AG04450 (cell line): Measurements from ENCODE around the gene CFAP20DC. TPM values are rescaled to one million over a fixed set of nuclear protein-coding genes. Genes with fewer than 3 reads are reported as not detected.
"Not testable (repeated sequence)": the region's sequence is repeated elsewhere in the genome, so short reads cannot be mapped to it uniquely, and the experiment has no call there.

Source experiments
- CTCF ChIA-PET: fragments of 300-600, 350-600 bp; formaldehyde crosslinking; extraction: SDS; loops from one replicate; lab custom pipeline; 2022; ENCODE audit warnings: antibody characterized with exemption, inconsistent platforms; lab: Charles Lee
- POLR2A ChIA-PET: fragments of 350-600 bp; formaldehyde crosslinking; extraction: SDS; loops from one replicate; lab custom pipeline; 2021; ENCODE audit warnings: antibody characterized with exemption, inconsistent platforms; lab: Yijun Ruan, JAX
- DNase-seq: peaks from one replicate; pipeline ENCODE4 v3.0.0-alpha.2; 2011; ENCODE audit warnings: low read depth, low spot score
- H3K27ac ChIP-seq: one replicate; pipeline ENCODE4 v1.5.1; 2012; ENCODE audit warnings: low read depth, low read length, control low read depth
- H3K27me3 ChIP-seq: one replicate; pipeline ENCODE4 v1.6.0; 2012; ENCODE audit warnings: low read length; ENCODE audit not compliant: control insufficient read depth, insufficient read depth
- H3K4me3 ChIP-seq: 2 replicates; pipeline ENCODE4 v1.5.1; 2011; ENCODE audit warnings: mild to moderate bottlenecking, low read depth, low read length, control low read depth
- H3K9me3 ChIP-seq: 2 replicates; pipeline ENCODE4 v1.5.1; 2012; ENCODE audit warnings: low read length; ENCODE audit not compliant: control insufficient read depth, insufficient read depth
- polyA plus RNA-seq: library from polyadenylated mRNA; depleted of rRNA; stranded (reverse); fragments of >200 nt; gene quantifications from 2 replicates; pipeline ENCODE4 v1.2.3, GENCODE V29; 2011
- TF ChIP-seq, protein P1 (sequence below): IDR thresholded peaks from 2 replicates; pipeline ENCODE4 v1.5.1; 2011; ENCODE audit warnings: low read depth, low read length, control low read depth, inconsistent platforms

CFAP20DC gene
- polyA plus RNA-seq, 1 experiment = 3.5 TPM

GRCh38 chr3:58824777-58825176 lies 225.0 kb downstream of the CFAP20DC start:
- Histone ChIP-seq H3K27ac (no peak overlapping the region), H3K9me3 (no peaks in the 10 kb centered on the region), H3K27me3 (no peaks in the 10 kb centered on the region), H3K4me3 (no peak overlapping the region)
- DNase-seq = no peak
- POLR2A ChIA-PET = no interaction called here
- TF ChIP-seq, protein P1, sequence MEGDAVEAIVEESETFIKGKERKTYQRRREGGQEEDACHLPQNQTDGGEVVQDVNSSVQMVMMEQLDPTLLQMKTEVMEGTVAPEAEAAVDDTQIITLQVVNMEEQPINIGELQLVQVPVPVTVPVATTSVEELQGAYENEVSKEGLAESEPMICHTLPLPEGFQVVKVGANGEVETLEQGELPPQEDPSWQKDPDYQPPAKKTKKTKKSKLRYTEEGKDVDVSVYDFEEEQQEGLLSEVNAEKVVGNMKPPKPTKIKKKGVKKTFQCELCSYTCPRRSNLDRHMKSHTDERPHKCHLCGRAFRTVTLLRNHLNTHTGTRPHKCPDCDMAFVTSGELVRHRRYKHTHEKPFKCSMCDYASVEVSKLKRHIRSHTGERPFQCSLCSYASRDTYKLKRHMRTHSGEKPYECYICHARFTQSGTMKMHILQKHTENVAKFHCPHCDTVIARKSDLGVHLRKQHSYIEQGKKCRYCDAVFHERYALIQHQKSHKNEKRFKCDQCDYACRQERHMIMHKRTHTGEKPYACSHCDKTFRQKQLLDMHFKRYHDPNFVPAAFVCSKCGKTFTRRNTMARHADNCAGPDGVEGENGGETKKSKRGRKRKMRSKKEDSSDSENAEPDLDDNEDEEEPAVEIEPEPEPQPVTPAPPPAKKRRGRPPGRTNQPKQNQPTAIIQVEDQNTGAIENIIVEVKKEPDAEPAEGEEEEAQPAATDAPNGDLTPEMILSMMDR = no peak
- CTCF ChIA-PET = interaction anchor here (0.5 to 3.5 kb wide), 46 partner anchors 8 to 1974 kb away, joined by 3 to 41 read pairs (median 4); no protein-coding TSS in a partner anchor

DNA sequence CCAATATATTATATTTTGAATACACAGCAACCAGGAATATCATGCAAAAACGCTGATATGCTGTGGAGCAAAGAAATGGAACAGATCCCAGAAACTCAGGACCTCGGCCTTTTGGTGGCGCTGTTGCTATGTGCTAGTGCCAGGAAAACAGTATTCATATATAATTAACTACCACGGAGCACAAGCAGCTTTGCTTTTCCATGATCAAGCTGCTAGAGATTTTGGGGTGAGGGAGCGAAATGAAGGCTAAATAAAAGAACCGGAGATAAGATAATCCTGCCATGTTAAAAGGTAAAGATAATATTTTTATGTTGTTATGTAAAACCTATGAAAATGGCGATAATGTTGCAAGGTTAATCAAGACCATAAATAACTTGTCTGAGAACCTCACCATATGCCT lies 225.5 kb downstream of the CFAP20DC start:
- ChIA-PET CTCF (interaction anchor here (0.5 to 3.5 kb wide), 48 partner anchors 9 to 1974 kb away, joined by 3 to 41 read pairs (median 4); no protein-coding TSS in a partner anchor), POLR2A (no interaction called here)
- Histone ChIP-seq H3K9me3 (no peaks in the 10 kb centered on the region), H3K27ac (no peak overlapping the region), H3K4me3 (no peak overlapping the region), H3K27me3 (no peaks in the 10 kb centered on the region)
- DNase-seq = peak; percentile 33
- TF ChIP-seq, protein P1 = peak; percentile 88

GRCh38 chr3:58806551-58807244 lies 243.1 kb downstream of the CFAP20DC start:
- DNase-seq, H3K9me3 ChIP-seq, CTCF ChIA-PET, H3K27me3 ChIP-seq, POLR2A ChIA-PET, H3K27ac ChIP-seq, H3K4me3 ChIP-seq: not testable (repeated sequence)

DNA sequence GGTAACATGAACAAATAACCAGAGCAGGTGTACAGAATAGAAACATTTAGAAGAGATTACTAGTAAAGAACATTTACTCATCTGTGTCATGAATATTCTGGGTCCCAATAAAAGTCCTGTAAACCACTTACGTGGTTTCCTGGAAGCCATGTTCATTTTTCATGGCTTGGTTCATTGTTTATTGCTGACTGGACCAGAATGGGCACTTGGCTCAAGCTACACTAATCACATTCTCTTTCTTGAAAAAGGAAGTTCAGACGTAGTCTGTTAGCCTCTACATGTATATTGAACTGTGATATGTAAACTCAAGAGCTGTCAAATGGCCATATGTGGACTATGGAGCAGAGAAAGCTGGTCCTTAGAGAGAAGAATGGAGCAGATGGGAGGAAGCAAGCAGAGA lies 244.9 kb downstream of the CFAP20DC start:
- CTCF ChIA-PET = interaction anchor here (0.5 kb wide), 1 partner anchor 247 kb away, joined by 4 read pairs; no protein-coding TSS in a partner anchor
- Histone ChIP-seq H3K27ac (no peak overlapping the region), H3K27me3 (no peaks in the 10 kb centered on the region), H3K9me3 (no peaks in the 10 kb centered on the region; the same call in 1 of the 2 replicates), H3K4me3 (no peak overlapping the region)
- no peak for DNase-seq
- POLR2A ChIA-PET = no interaction called here
- TF ChIP-seq, protein P1 = no peak

DNA sequence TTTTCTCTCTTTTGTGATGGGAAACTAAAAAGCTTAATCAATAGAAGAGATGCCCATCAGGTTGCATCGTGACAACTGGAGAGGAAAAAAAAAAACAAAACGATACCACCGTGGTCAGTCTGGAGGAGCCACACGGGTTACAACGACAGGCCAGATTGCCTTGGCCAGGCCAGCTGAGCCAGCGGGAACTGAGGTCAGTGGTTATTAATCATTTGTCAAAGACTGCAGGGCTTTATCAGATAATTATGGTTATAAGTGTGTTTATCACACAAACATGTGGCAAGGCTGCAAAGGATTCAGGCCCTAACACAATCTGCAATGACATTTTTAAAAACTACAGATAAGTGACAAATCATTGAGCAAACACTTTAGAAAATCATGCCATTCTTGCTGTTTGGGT lies 248.3 kb downstream of the CFAP20DC start:
- CTCF ChIA-PET = interaction anchor here (0.6 kb wide), 1 partner anchor 143 kb away, joined by 3 read pairs; no protein-coding TSS in a partner anchor

More for the DNA sequence above, 248.3 kb downstream of the CFAP20DC start:
- TF ChIP-seq, protein P1 = no peak
- Histone ChIP-seq H3K9me3 (no peaks in the 10 kb centered on the region), H3K4me3 (no peak overlapping the region), H3K27ac (no peak overlapping the region), H3K27me3 (no peaks in the 10 kb centered on the region)
- POLR2A ChIA-PET = no interaction called here
- DNase-seq = no peak
